Kidney epithelial cell (primary cell): ENCODE measurements around the gene POLG. TPM values are rescaled to one million over a fixed set of nuclear protein-coding genes. Genes with fewer than 3 reads are reported as not detected.

Experiments
- DNase-seq: peaks from one replicate; pipeline ENCODE4 v3.0.0-alpha.2; 2010; ENCODE audit warnings: low read depth
- H3K27me3 ChIP-seq: 2 replicates; pipeline ENCODE4 v1.6.0; 2011; ENCODE audit warnings: low read length; ENCODE audit not compliant: control insufficient read depth, insufficient read depth
- H3K36me3 ChIP-seq: 2 replicates; pipeline ENCODE4 v1.5.1; 2011; ENCODE audit warnings: low read length; ENCODE audit not compliant: control insufficient read depth, insufficient read depth
- H3K4me3 ChIP-seq: 2 replicates; pipeline ENCODE4 v1.5.1; 2011; ENCODE audit warnings: low read depth, mild to moderate bottlenecking, control low read depth, low read length
- total RNA-seq: library from RNA; depleted of rRNA; stranded (reverse); fragments of >200 nt; gene quantifications from 2 replicates; pipeline ENCODE4 v1.2.3, GENCODE V29; 2015
- TF ChIP-seq, protein P1 (sequence below): IDR thresholded peaks from 2 replicates; pipeline ENCODE4 v1.5.1; 2011; ENCODE audit warnings: mild to moderate bottlenecking, moderate library complexity, low read length, control low read depth, inconsistent platforms; ENCODE audit not compliant: insufficient read depth, poor library complexity, severe bottlenecking

POLG gene
- total RNA-seq, 1 donor from 2014 or later = 59.1 TPM

DNA sequence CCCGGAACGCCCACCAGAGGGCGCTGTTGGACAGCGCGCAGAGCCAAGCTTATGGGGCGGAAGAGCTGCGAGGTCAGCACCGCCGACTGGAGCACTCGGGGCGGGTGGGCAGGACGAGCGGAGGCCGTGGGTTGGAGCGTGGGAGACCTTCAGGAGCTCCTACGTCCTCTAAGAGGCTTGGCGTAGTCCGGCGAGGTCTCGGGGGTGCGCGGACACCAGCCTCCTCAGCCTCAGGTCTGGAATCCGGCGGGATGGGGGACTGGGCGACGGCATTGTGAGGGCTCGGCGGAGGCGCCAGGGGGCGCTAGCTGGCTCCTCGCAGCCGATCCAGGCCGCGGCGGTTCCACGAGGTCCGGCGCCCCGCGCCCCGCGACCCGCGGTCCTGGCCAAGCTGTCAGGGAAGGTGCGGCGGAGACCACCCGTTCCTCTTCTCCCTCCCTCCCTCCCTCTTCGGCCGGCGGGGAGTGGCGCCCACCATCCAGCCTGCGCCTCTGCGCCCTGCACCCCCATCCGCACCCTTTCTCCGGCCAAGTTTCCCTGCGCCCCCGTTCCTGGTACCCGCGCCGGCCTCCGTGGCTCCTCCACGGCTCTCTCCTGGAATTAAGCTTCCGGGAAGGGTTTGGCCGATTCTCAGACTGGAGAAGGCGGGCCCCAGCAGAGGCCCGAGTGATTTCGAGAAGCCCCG is 24.3 kb upstream of the POLG start:
- H3K4me3 ChIP-seq = peak overlapping the region; percentile 21
- TF ChIP-seq, protein P1, sequence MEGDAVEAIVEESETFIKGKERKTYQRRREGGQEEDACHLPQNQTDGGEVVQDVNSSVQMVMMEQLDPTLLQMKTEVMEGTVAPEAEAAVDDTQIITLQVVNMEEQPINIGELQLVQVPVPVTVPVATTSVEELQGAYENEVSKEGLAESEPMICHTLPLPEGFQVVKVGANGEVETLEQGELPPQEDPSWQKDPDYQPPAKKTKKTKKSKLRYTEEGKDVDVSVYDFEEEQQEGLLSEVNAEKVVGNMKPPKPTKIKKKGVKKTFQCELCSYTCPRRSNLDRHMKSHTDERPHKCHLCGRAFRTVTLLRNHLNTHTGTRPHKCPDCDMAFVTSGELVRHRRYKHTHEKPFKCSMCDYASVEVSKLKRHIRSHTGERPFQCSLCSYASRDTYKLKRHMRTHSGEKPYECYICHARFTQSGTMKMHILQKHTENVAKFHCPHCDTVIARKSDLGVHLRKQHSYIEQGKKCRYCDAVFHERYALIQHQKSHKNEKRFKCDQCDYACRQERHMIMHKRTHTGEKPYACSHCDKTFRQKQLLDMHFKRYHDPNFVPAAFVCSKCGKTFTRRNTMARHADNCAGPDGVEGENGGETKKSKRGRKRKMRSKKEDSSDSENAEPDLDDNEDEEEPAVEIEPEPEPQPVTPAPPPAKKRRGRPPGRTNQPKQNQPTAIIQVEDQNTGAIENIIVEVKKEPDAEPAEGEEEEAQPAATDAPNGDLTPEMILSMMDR = peak; percentile 90
- H3K27me3 ChIP-seq = peaks cover 81% of the 10 kb centered on the region
- H3K36me3 ChIP-seq = no peaks in the 10 kb centered on the region
- DNase-seq = no peak

DNA sequence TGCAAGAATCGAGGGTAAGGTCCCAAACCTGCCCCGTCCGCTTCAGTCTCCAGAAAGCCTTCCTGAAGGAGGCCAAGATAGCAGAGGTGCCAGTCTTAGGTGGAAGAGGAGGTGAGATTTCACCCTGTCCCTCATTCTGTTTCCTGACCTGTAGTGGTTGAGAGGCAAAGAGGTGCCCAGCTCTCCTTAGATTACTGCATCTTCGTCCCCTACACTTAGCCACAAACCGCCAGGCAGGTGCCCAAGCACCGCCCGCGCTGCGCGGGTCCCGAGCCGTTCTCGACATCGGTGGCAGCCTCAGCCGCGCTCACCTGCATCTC is 23.8 kb upstream of the POLG start:
- Histone ChIP-seq H3K36me3 (no peaks in the 10 kb centered on the region), H3K4me3 (no peak overlapping the region), H3K27me3 (peaks cover 78% of the 10 kb centered on the region)
- TF ChIP-seq, protein P1 = no peak
- DNase-seq = no peak

DNA sequence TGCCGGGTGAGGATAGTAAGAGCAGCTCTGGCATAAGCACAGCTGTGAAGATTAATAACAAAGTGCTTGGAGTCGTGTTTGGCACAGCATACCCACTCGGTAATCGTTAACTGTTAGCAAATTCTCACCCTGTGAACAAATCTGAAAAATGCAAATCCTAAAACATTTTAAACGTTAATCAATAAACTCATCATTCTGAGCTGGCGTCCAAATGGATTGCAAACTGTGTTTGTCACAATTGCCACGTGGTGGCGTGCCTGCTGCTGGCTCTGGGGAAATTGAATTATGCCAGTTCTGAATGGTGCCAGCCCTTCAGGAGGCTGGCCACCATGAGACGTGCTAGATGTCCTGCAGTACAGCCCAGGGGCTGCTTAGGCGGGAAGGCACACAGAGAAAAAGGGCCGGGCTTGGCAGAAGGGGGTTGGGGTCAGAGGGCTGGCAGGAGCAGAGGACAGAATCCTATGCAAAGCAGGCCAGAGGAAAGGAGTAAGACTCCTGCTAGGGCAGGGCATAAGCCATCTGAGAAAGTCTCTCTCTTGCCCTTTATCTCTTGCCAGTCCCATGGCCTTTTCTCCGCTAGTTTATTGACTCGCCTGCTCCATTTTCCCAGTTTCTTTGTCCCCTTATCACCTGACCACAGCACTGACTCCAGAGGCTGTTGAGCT is 22.1 kb upstream of the POLG start:
- no peaks in the 10 kb centered on the region for H3K36me3 ChIP-seq
- no peak overlapping the region for H3K4me3 ChIP-seq
- H3K27me3 ChIP-seq = peaks cover 69% of the 10 kb centered on the region
- no peak for DNase-seq
- TF ChIP-seq, protein P1 = peak; percentile 56

DNA sequence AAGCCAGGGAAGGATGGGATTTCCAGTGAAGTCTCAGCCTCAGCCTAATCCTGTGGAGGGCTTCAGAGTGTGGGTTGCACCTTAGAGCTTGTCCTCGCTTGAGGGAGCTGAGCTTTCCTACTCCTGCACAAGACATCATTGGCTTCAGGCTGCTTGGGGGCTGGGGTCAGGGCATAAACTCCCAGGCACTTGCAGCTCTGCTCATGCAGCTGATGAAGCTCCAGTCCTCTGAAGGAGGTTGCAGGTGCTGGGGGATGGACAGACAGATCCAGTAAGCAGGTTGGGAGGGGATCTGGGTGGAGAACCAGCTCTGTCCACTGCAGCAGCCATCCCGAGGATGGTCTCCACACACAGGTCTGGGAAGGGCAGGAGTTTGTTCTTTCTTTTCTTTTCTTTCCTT is 19.4 kb upstream of the POLG start:
- DNase-seq = no peak
- peaks cover 48% of the 10 kb centered on the region for H3K27me3 ChIP-seq
- TF ChIP-seq, protein P1 = no peak
- H3K4me3 ChIP-seq = no peak overlapping the region
- H3K36me3 ChIP-seq = no peaks in the 10 kb centered on the region

DNA sequence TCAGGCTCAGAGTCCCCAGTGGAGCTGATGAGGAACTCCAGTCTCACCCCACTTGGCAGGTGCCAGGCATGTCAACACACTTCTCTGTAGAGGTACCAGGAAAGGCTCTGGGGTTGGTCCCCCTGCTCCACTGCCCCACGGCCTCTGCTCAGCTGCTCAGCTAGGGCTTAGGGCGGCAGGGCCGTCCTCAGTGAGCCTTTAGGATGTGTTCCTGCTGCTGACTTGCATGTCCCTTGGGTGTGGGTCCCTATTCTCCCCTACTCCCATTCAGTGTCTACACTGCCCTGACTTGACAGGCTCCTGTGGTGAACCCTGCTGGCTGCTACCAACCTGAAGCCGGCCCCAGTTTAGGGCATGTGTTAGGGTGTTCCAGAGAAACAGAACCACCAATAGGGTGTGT is 17.9 kb upstream of the POLG start:
- Histone ChIP-seq H3K36me3 (no peaks in the 10 kb centered on the region), H3K4me3 (no peak overlapping the region), H3K27me3 (peaks cover 38% of the 10 kb centered on the region)
- TF ChIP-seq, protein P1 = no peak
- DNase-seq = no peak

DNA sequence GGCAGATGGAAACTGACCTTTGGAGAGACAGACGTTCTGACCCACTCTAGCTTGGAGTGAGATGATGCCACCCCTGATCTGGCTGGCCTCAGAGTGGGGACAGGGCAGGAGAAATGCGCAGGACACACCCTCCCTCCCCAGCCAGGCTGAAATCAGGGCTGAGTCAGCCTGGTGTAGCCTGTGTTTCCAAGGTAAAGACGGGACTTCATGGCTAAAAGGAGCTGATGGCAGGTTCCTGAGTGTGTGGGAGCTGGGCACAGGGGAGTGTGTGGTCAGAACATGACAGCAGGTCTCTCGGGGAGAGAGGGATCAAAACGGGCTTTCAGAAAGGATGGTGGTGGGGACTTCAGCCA is 14.6 kb upstream of the POLG start:
- no peak for DNase-seq
- H3K27me3 ChIP-seq = peaks cover 20% of the 10 kb centered on the region
- no peak overlapping the region for H3K4me3 ChIP-seq
- TF ChIP-seq, protein P1 = no peak
- H3K36me3 ChIP-seq = no peaks in the 10 kb centered on the region
